GM12875 (cell line): ENCODE measurements around the gene MAP3K3.
A peak's percentile ranks its signal among the peaks of the same experiment; 100 is the strongest.

ENCODE experiments used
- H3K4me3 ChIP-seq: one replicate; pipeline ENCODE4 v1.5.1; 2011; ENCODE audit warnings: low read depth, low read length, control low read depth
- TF ChIP-seq, protein P1 (sequence below): IDR thresholded peaks from 2 replicates; pipeline ENCODE4 v1.5.1; 2011; ENCODE audit warnings: low read depth, mild to moderate bottlenecking, control low read depth, inconsistent platforms, low read length, moderate library complexity, borderline replicate concordance; ENCODE audit not compliant: insufficient read depth

The MAP3K3 gene

DNA sequence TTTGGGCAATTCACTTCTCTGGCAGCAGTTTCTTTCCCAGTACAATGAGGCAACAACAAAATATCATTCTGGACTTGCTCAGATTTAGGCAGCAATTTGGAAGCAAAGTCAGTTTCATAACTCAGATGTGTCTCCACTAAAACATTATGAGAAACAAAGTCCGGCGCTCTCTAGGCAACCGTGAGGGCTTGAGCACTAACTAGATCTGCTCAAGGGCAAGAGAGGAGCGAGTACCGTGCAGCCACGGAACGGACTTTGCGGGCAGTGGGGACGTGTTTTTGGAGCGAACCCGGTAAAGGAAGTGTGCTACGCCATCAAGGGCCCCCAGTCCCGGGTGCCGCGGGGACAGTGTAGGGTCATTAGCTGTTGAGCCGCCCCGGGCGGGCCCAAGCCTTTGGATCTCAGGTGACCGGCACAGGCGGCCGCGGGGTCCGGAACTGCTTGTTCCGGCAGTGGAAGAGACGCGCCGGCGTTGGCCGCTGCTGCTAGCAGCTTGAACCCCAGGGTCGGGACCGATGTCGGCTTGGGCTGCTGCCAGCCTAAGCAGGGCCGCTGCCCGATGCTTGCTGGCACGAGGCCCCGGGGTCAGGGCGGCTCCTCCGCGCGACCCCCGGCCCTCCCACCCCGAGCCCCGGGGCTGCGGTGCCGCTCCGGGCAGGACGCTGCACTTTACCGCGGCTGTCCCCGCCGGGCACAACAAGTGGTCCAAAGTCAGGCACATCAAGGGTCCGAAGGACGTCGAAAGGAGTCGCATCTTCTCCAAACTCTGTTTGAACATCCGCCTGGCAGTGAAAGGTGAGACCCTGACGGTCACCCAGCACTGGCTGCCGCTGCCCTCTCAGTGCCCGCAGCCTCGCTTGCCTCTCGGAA is 21.4 kb upstream of the MAP3K3 start, which contains the start of gene TACO1:
Gene TACO1 (plus strand): TSS at position 327 of the 870 bp plus-strand sequence. CDS start 189 bp downstream, at position 516.
- H3K4me3 ChIP-seq: peak within 1 kb of the TSS; percentile 91

GRCh38 chr17:63601439-63602371 is 20.5 kb upstream of the MAP3K3 start:
- TF ChIP-seq, protein P1, sequence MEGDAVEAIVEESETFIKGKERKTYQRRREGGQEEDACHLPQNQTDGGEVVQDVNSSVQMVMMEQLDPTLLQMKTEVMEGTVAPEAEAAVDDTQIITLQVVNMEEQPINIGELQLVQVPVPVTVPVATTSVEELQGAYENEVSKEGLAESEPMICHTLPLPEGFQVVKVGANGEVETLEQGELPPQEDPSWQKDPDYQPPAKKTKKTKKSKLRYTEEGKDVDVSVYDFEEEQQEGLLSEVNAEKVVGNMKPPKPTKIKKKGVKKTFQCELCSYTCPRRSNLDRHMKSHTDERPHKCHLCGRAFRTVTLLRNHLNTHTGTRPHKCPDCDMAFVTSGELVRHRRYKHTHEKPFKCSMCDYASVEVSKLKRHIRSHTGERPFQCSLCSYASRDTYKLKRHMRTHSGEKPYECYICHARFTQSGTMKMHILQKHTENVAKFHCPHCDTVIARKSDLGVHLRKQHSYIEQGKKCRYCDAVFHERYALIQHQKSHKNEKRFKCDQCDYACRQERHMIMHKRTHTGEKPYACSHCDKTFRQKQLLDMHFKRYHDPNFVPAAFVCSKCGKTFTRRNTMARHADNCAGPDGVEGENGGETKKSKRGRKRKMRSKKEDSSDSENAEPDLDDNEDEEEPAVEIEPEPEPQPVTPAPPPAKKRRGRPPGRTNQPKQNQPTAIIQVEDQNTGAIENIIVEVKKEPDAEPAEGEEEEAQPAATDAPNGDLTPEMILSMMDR: no peak
- peak overlapping the region; percentile 91 for H3K4me3 ChIP-seq

More for the DNA sequence above, 21.4 kb upstream of the MAP3K3 start, which contains the start of gene TACO1:
- TF ChIP-seq, protein P1: no peak

GRCh38 chr17:63609816-63610573 is 12.2 kb upstream of the MAP3K3 start:
- TF ChIP-seq, protein P1: no peak
- no peak overlapping the region for H3K4me3 ChIP-seq

- H3K4me3 ChIP-seq: no peak overlapping the region
- TF ChIP-seq, protein P1: no peak
Measured at GRCh38 chr17:63610854-63611253, 11.4 kb upstream of the MAP3K3 start.

GRCh38 chr17:63611354-63611753 is 10.9 kb upstream of the MAP3K3 start:
- TF ChIP-seq, protein P1: no peak

GRCh38 chr17:63613663-63614062 is 8.6 kb upstream of the MAP3K3 start:
- H3K4me3 ChIP-seq: no peak overlapping the region
- TF ChIP-seq, protein P1: no peak

More at GRCh38 chr17:63611354-63611753, 10.9 kb upstream of the MAP3K3 start:
- H3K4me3 ChIP-seq: no peak overlapping the region
